8988T (cell line): ENCODE results near the gene TSPAN9.

Experiments
- DNase-seq: peaks from one replicate; pipeline ENCODE4 v3.0.0; 2011

The TSPAN9 gene

GRCh38 chr12:3326156-3326849 lies 249.1 kb downstream of the TSPAN9 start:
- no peak for DNase-seq

- no peak for DNase-seq
Observed at GRCh38 chr12:3326850-3327780, 249.9 kb downstream of the TSPAN9 start.

GRCh38 chr12:3328081-3328480 lies 250.9 kb downstream of the TSPAN9 start:
- no peak for DNase-seq

- DNase-seq = no peak
Observed at GRCh38 chr12:3328571-3328970, 251.4 kb downstream of the TSPAN9 start.

GRCh38 chr12:3329361-3329760 lies 252.2 kb downstream of the TSPAN9 start:
- DNase-seq = no peak

DNA sequence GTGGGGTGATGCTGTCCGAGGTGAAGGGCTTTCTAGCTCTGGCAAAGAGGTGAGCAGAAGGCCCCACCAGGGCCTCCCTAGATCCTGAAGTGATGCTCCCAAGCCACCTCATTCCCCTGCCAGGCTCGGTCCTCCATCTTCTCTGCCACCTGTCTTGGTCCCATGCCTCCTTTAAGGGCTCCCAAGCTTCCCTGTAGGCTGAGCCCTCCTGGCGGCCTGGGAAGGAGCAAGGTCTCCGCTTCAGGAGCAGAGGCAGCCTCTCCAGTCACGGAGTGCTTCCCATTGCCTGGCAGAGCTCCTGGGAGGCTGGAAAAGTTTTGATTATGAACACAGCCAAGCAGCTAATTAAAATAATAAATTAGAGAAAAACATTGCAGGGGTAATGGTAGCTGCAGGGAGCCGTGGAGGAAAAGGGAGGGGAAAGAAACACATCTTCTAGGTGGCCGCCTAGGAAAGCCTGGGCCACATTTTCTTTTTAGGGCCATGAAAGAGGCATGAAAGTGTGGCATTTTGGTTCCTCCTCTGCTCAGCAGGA lies 253.9 kb downstream of the TSPAN9 start:
- no peak for DNase-seq

- DNase-seq = no peak
Observed at GRCh38 chr12:3332188-3332587, 255.0 kb downstream of the TSPAN9 start.

DNA sequence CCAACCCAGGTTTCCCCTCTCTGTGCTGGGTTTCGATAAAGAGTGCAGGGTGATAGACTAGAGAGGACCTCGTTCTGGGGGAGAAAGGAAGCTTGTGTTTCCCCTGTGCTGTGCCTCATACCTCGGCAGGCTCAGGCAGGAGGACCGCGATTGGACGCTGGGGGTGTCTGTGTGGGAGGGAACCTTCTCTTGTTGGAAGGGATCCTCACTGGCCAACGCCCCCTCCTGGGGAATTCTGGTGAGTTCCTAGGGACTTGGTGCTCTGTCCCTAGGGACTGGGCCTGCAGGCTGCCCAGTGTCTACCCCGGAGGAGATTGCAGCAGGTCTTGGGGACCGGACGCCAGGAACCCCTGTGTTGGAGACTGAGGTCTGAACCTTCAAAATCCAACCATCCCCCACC lies 256.4 kb downstream of the TSPAN9 start:
- DNase-seq = peak; percentile 53

- DNase-seq = no peak
Observed at GRCh38 chr12:3333991-3334391, 256.8 kb downstream of the TSPAN9 start.

GRCh38 chr12:3335078-3335487 lies 257.9 kb downstream of the TSPAN9 start:
- no peak for DNase-seq
